H1 (cell line): ENCODE results near the gene KLHL29. TPM values are rescaled to one million over a fixed set of nuclear protein-coding genes. Genes with fewer than 3 reads are reported as not detected.

Source experiments
- CTCF ChIA-PET: fragments of 300-600 bp; sonication (Branson Sonifier 250); formaldehyde crosslinking; loops from one replicate; lab custom pipeline; 2021; ENCODE audit not compliant: partially characterized antibody; lab: Charles Lee
- POLR2A ChIA-PET: fragments of 300-600 bp; sonication (Branson Sonifier 250); formaldehyde crosslinking; loops from one replicate; lab custom pipeline; 2021; ENCODE audit warnings: inconsistent platforms; ENCODE audit not compliant: partially characterized antibody; lab: Charles Lee
- DNase-seq, 2 experiments: peaks; one replicate each; pipeline versions ENCODE4 v3.0.0 to v3.0.0-alpha.2; 2010 to 2022; ENCODE audit warnings: low spot score in 2 of 2, low read depth in 1 of 2, mixed read lengths in 1 of 2
- FAIRE-seq: peaks from 2 replicates; lab custom pipeline; 2011; peaks lifted over from hg19 to GRCh38; lab: Jason Lieb, UNC
- H2AFZ ChIP-seq: 2 replicates; pipeline ENCODE4 v1.8.1; 2012; ENCODE audit warnings: low read length, inconsistent platforms
- H2AK5ac ChIP-seq: 2 replicates; pipeline ENCODE4 v1.6.1; 2013; ENCODE audit warnings: low read depth, low read length
- H2BK120ac ChIP-seq: replicated peaks from 2 replicates; pipeline ENCODE3; 2013; ENCODE audit warnings: low read depth, low read length, inconsistent platforms
- H2BK12ac ChIP-seq: 2 replicates; pipeline ENCODE4 v1.6.1; 2013; ENCODE audit warnings: low read depth, low read length
- H2BK15ac ChIP-seq: 2 replicates; pipeline ENCODE4 v1.6.1; 2013; ENCODE audit warnings: low read length
- H2BK20ac ChIP-seq: 2 replicates; pipeline ENCODE4 v1.6.1; 2013; ENCODE audit warnings: low read length
- H2BK5ac ChIP-seq: 2 replicates; pipeline ENCODE4 v1.6.1; 2013; ENCODE audit warnings: low read depth, low read length
- H3K14ac ChIP-seq: 2 replicates; pipeline ENCODE4 v1.6.1; 2013; ENCODE audit warnings: inconsistent platforms; ENCODE audit not compliant: insufficient read length
- H3K18ac ChIP-seq: 2 replicates; pipeline ENCODE4 v1.6.1; 2013; ENCODE audit warnings: low read length; ENCODE audit errors: extremely low read depth
- H3K23ac ChIP-seq: 2 replicates; pipeline ENCODE4 v1.6.1; 2013; ENCODE audit warnings: inconsistent platforms; ENCODE audit not compliant: insufficient read length
- H3K23me2 ChIP-seq: 2 replicates; pipeline ENCODE4 v1.6.1; 2013; ENCODE audit warnings: low read depth, low read length
- H3K27ac ChIP-seq: 2 replicates; pipeline ENCODE4 v1.6.1; 2011; ENCODE audit warnings: low read depth, low read length, inconsistent platforms
- H3K27me3 ChIP-seq, 4 experiments: replicated peaks in 1 of 4; 1 replicate in 1 of 4; 2 replicates in 3 of 4; pipeline versions ENCODE4 v1.6.1 to v1.8.1; 2011 to 2013; ENCODE audit warnings: low read length in 3 of 4, mild to moderate bottlenecking in 3 of 4, inconsistent platforms in 2 of 4, mixed read lengths in 2 of 4, moderate library complexity in 1 of 4; ENCODE audit not compliant: control insufficient read depth in 3 of 4, insufficient read depth in 3 of 4; ENCODE audit errors: extremely low read depth in 1 of 4
- H3K36me3 ChIP-seq, 4 experiments: 2 replicates each; pipeline versions ENCODE4 v1.6.1 to v1.8.1; 2011 to 2013; ENCODE audit warnings: mild to moderate bottlenecking in 4 of 4, low read length in 3 of 4, moderate library complexity in 2 of 4, control low read depth in 1 of 4, inconsistent platforms in 1 of 4; ENCODE audit not compliant: insufficient read depth in 4 of 4, control insufficient read depth in 2 of 4
- H3K4ac ChIP-seq: replicated peaks from 2 replicates; pipeline ENCODE3; 2013; ENCODE audit warnings: low read length, low read depth, mixed read lengths, inconsistent platforms; ENCODE audit not compliant: insufficient read length
- H3K4me1 ChIP-seq, 4 experiments: replicated peaks in 1 of 4; 1 replicate in 1 of 4; 2 replicates in 3 of 4; pipeline versions ENCODE4 v1.6.1 to v1.8.1; 2011 to 2013; ENCODE audit warnings: low read length in 3 of 4, inconsistent platforms in 2 of 4, mixed read lengths in 1 of 4; ENCODE audit not compliant: insufficient read depth in 4 of 4, control insufficient read depth in 3 of 4
- H3K4me2 ChIP-seq, 2 experiments: 2 replicates each; pipeline versions ENCODE4 v1.6.1 to v1.8.1; 2011 to 2013; ENCODE audit warnings: low read depth in 2 of 2, low read length in 2 of 2, control low read depth in 1 of 2, inconsistent platforms in 1 of 2, mild to moderate bottlenecking in 1 of 2; ENCODE audit not compliant: insufficient read depth in 1 of 2
- H3K4me3 ChIP-seq, 4 experiments: fragments of 200-600, 300-600 bp in 1 of 4; sonication (generic), shearing (Covaris generic), sonication (Bioruptor Twin) in 1 of 4; 2 replicates each; pipeline versions ENCODE4 v1.5.1 to v1.8.1; 2011 to 2016; ENCODE audit warnings: low read length in 4 of 4, low read depth in 3 of 4, control low read depth in 2 of 4, inconsistent platforms in 2 of 4, mild to moderate bottlenecking in 2 of 4, mixed read lengths in 1 of 4, moderate library complexity in 1 of 4; ENCODE audit not compliant: insufficient read depth in 2 of 4; ENCODE audit errors: extremely low read depth in 1 of 4
- H3K56ac ChIP-seq: replicated peaks from 2 replicates; pipeline ENCODE3; 2013; ENCODE audit warnings: low read depth, mild to moderate bottlenecking, mixed read lengths, low read length, inconsistent platforms; ENCODE audit not compliant: insufficient read length
- H3K79me1 ChIP-seq: 2 replicates; pipeline ENCODE4 v1.6.1; 2013; ENCODE audit warnings: low read depth, low read length, control low read depth
- H3K79me2 ChIP-seq, 2 experiments: 2 replicates each; pipeline versions ENCODE4 v1.6.1 to v1.8.1; 2012 to 2013; ENCODE audit warnings: low read length in 2 of 2, mild to moderate bottlenecking in 2 of 2, inconsistent platforms in 1 of 2; ENCODE audit not compliant: insufficient read depth in 2 of 2, control insufficient read depth in 1 of 2
- H3K9ac ChIP-seq, 4 experiments: replicated peaks in 1 of 4; 1 replicate in 1 of 4; 2 replicates in 3 of 4; pipeline versions ENCODE4 v1.6.1 to v1.8.1; 2011 to 2013; ENCODE audit warnings: low read depth in 3 of 4, low read length in 3 of 4, control low read depth in 2 of 4, mild to moderate bottlenecking in 2 of 4, moderate library complexity in 2 of 4, inconsistent platforms in 1 of 4; ENCODE audit errors: extremely low read depth in 1 of 4
- H3K9me3 ChIP-seq, 2 experiments: 2 replicates each; pipeline versions ENCODE4 v1.6.1 to v1.8.1; 2012 to 2013; ENCODE audit warnings: mild to moderate bottlenecking in 2 of 2, moderate library complexity in 2 of 2, control low read depth in 1 of 2, inconsistent platforms in 1 of 2, low read depth in 1 of 2, low read length in 1 of 2, mixed read lengths in 1 of 2; ENCODE audit not compliant: insufficient read depth in 2 of 2
- H4K20me1 ChIP-seq, 2 experiments: replicated peaks in 1 of 2; 2 replicates each; pipeline versions ENCODE3 to v1.8.1; 2011 to 2013; ENCODE audit warnings: inconsistent platforms in 2 of 2, low read length in 2 of 2, mild to moderate bottlenecking in 1 of 2; ENCODE audit not compliant: insufficient read depth in 2 of 2, control insufficient read depth in 1 of 2
- H4K5ac ChIP-seq: 2 replicates; pipeline ENCODE4 v1.6.1; 2013; ENCODE audit warnings: low read length, low read depth, mixed read lengths, inconsistent platforms; ENCODE audit not compliant: insufficient read length
- H4K8ac ChIP-seq: 2 replicates; pipeline ENCODE4 v1.8.0; 2013; ENCODE audit warnings: mild to moderate bottlenecking, moderate library complexity, low read length, inconsistent platforms; ENCODE audit not compliant: insufficient read depth; ENCODE audit errors: extremely low read depth
- H4K91ac ChIP-seq: replicated peaks from 2 replicates; pipeline ENCODE3; 2013; ENCODE audit warnings: low read length, mixed read lengths, inconsistent platforms; ENCODE audit not compliant: insufficient read length
- CTCF ChIP-seq, 3 experiments: IDR thresholded peaks; 1 replicate in 2 of 3; 2 replicates in 1 of 3; pipeline versions ENCODE4 v1.5.1 to v1.6.1; 2011; ENCODE audit warnings: low read length in 3 of 3, mild to moderate bottlenecking in 3 of 3, inconsistent platforms in 2 of 3, low read depth in 1 of 3, moderate library complexity in 1 of 3; ENCODE audit not compliant: insufficient read depth in 1 of 3; ENCODE audit errors: control extremely low read depth in 1 of 3
- JUND ChIP-seq: IDR thresholded peaks from 2 replicates; pipeline ENCODE4 v1.6.1; 2011; ENCODE audit warnings: mild to moderate bottlenecking, improper control_type of control experiment, low read length
- RAD21 ChIP-seq, 2 experiments: IDR thresholded peaks in 1 of 2; conservative IDR thresholded peaks in 1 of 2; 2 replicates each; pipeline ENCODE4 v1.6.1; 2011; ENCODE audit warnings: low read depth in 2 of 2, low read length in 2 of 2, improper control_type of control experiment in 1 of 2, inconsistent platforms in 1 of 2, mild to moderate bottlenecking in 1 of 2, moderate library complexity in 1 of 2
- WGBS, 2 experiments: shearing (Covaris generic) in 1 of 2; methylation state at CpG; one replicate each; pipeline versions ENCODE4 v1.1.6 to v1.1.7; 2013 to 2015; ENCODE audit warnings: low lambda C conversion rate in 2 of 2, mixed read lengths in 2 of 2, inconsistent platforms in 1 of 2, low coverage in 1 of 2, missing lambda C conversion rate in 1 of 2; ENCODE audit not compliant: insufficient replicate concordance in 2 of 2, insufficient coverage in 1 of 2, insufficient read length in 1 of 2; ENCODE audit errors: extremely low coverage in 1 of 2, missing lambda C conversion rate in 1 of 2; 5-methylcytosine and 5-hydroxymethylcytosine counted together
- polyA plus RNA-seq, 7 experiments: library from polyadenylated mRNA; depleted of rRNA in 3 of 7; stranded (reverse) in 5 of 7; unstranded in 2 of 7; fragments of >200 nt in 5 of 7; fragments of 200-250 nt in 2 of 7; gene quantifications; 1 replicate in 5 of 7; 2 replicates in 1 of 7; 4 replicates in 1 of 7; pipeline versions ENCODE4 v1.2.1 to v1.2.3, GENCODE V29; 2011 to 2013; ENCODE audit warnings: missing spikeins in 2 of 7, mixed read lengths in 2 of 7
- total RNA-seq: library from RNA; stranded (reverse); fragmentation: NEBNext Ultra II Directional; extraction: Animal tissue kit (Norgen Biotek cat#: 25700); gene quantifications from 2 replicates; pipeline ENCODE4 v1.2.1, GENCODE V29; 2021

The KLHL29 gene
- total and polyA plus RNA-seq, 2 of the 8 experiments (the other 6 are each of a cell fraction or from before 2014, with no cell fraction given): 1.1 to 4.7 TPM

GRCh38 chr2:23639406-23639982 is 254.5 kb downstream of the KLHL29 start:
- CTCF ChIA-PET: interaction anchor here (0.7 to 11.0 kb wide), 20 partner anchors 9 to 135 kb away, joined by 3 to 148 read pairs (median 4); no protein-coding TSS in a partner anchor
- no peak for FAIRE-seq
- no peak for TF ChIP-seq JUND
- TF ChIP-seq RAD21 (IDR thresholded peaks at IDR 0.05 in 1 of 2, conservative IDR thresholded peaks at IDR 0.05 in 1 of 2; ENCODE audit: low read depth in 2 of 2, low read length in 2 of 2): peak in 1 of 2 experiments; percentile 34; a peak in 3 of 4 replicates
- TF ChIP-seq CTCF (IDR thresholded peaks at IDR 0.05; ENCODE audit: control extremely low read depth in 1 of 3, insufficient read depth in 1 of 3, low read depth in 1 of 3, low read length in 3 of 3): peak; percentile 30 to 45 (median 34)

More at GRCh38 chr2:23639406-23639982, 254.5 kb downstream of the KLHL29 start:
- Histone ChIP-seq H3K79me2 (no peaks in the 10 kb centered on the region), H3K4me1 (peaks cover 0 to 4% (median 0%) of the 10 kb centered on the region in 4 experiments; a peak in 2 of 7 replicates), H3K4me3 (no peak overlapping the region), H3K27me3 (no peaks in the 10 kb centered on the region), H3K79me1 (no peaks in the 10 kb centered on the region), H3K27ac (no peak overlapping the region), H3K18ac (no peak overlapping the region), H2AFZ (no peak overlapping the region), H3K9ac (no peak overlapping the region), H3K9me3 (peaks cover 4 to 6% of the 10 kb centered on the region in 2 experiments; a peak in 1 of 4 replicates), H2BK15ac (no peak overlapping the region), H3K4ac (no peak overlapping the region), H2BK120ac (no peak overlapping the region), H4K8ac (no peak overlapping the region), H3K23me2 (no peaks in the 10 kb centered on the region), H3K56ac (no peak overlapping the region), H4K20me1 (no peaks in the 10 kb centered on the region), H3K14ac (no peak overlapping the region), H4K5ac (no peak overlapping the region), H3K4me2 (no peak overlapping the region), H2BK12ac (no peak overlapping the region), H3K36me3 (no peaks in the 10 kb centered on the region; a peak in 1 of 8 replicates), H2AK5ac (peak overlapping the region; percentile 28; the same call in 1 of the 2 replicates), H4K91ac (no peak overlapping the region), H2BK5ac (no peak overlapping the region), H2BK20ac (no peak overlapping the region), H3K23ac (no peak overlapping the region)
- WGBS, 2 experiments: 90% methylated on average over 6 of the region's 6 CpGs; no CpG with 5 or more reads in 1 of the 2 experiments
- POLR2A ChIA-PET: no interaction called here
- no peak for DNase-seq
